Activated CD4-positive, alpha-beta T cell treated with anti-CD3 and anti-CD28 coated beads, Interleukin-2, amount 10 ng/mL, durations not matched to agents 7 days and 5 days (primary cell): ENCODE results near the gene WFDC5. TPM values are rescaled to one million over a fixed set of nuclear protein-coding genes. Genes with fewer than 3 reads are reported as not detected.
A peak's percentile ranks its signal among the peaks of the same experiment; 100 is the strongest.

Source experiments
- CTCF ChIA-PET: fragments of 350-600 bp; sonication (Branson Sonifier 250); formaldehyde crosslinking; loops from one replicate; lab custom pipeline; 2021; ENCODE audit warnings: antibody characterized with exemption; lab: Charles Lee
- POLR2A ChIA-PET: fragments of 350-600 bp; sonication (Branson Sonifier 250); formaldehyde crosslinking; loops from one replicate; lab custom pipeline; 2021; ENCODE audit warnings: antibody characterized with exemption; lab: Charles Lee
- DNase-seq: peaks from one replicate; pipeline ENCODE4 v3.0.0-alpha.2; 2020
- H3K27ac Mint-ChIP-seq: one replicate; pipeline ENCODE4 v1.8.0; 2021; ENCODE audit warnings: mild to moderate bottlenecking, moderate library complexity, mixed read lengths
- H3K27me3 Mint-ChIP-seq: one replicate; pipeline ENCODE4 v1.8.0; 2021; ENCODE audit warnings: mixed read lengths
- H3K36me3 Mint-ChIP-seq: one replicate; pipeline ENCODE4 v1.8.0; 2021; ENCODE audit warnings: low read depth, mixed read lengths
- H3K4me1 Mint-ChIP-seq: one replicate; pipeline ENCODE4 v1.8.0; 2021; ENCODE audit warnings: mixed read lengths
- H3K4me3 Mint-ChIP-seq: one replicate; pipeline ENCODE4 v1.8.0; 2021; ENCODE audit warnings: mild to moderate bottlenecking, moderate library complexity, mixed read lengths
- H3K9me3 Mint-ChIP-seq: one replicate; pipeline ENCODE4 v1.8.0; 2021; ENCODE audit warnings: mixed read lengths
- total RNA-seq, 2 experiments: library from RNA; stranded (reverse); gene quantifications; one replicate each; pipeline ENCODE4 v1.2.3, GENCODE V29; 2021

The WFDC5 gene
- total RNA-seq, 2 experiments from 2014 or later, result not detected

GRCh38 chr20:45111799-45112471, 3.0 kb downstream of the WFDC5 start:
- POLR2A ChIA-PET, result no interaction called here
- H3K36me3 Mint-ChIP-seq, result no peaks in the 10 kb centered on the region
- H3K27me3 Mint-ChIP-seq, result peaks cover 10% of the 10 kb centered on the region
- DNase-seq, result peak; percentile 24
- H3K4me3 Mint-ChIP-seq, result no peak overlapping the region
- H3K27ac Mint-ChIP-seq, result no peak overlapping the region
- no peaks in the 10 kb centered on the region for H3K9me3 Mint-ChIP-seq
- H3K4me1 Mint-ChIP-seq, result peaks cover 6% of the 10 kb centered on the region
- CTCF ChIA-PET, result interaction anchor here (0.7 to 1.8 kb wide), 5 partner anchors 11 to 179 kb away, joined by 3 to 4 read pairs (median 3); partner anchors contain the start of gene KCNS1

DNA sequence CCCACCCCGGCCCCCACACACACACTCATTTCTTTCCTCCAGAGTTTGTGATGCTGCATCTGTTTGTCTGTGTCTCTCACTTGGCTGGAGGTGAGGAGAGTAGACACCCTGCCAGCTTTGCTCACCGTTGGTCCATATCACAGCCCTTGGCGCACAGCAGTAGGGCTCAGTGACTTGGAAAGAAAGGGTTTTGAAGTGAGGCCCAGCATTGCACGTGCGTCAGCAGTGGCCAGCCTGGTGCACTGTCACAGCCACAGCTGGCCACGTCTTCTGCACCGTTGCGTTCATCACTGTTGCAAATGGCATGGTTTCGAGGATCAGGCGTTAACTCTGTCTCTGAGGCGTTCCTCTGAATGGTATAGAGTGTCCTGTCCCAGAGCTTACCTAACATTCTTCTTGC, 3.7 kb downstream of the WFDC5 start:
- Mint-ChIP-seq H3K27ac (no peak overlapping the region), H3K9me3 (no peaks in the 10 kb centered on the region), H3K4me1 (peaks cover 6% of the 10 kb centered on the region), H3K27me3 (peaks cover 11% of the 10 kb centered on the region), H3K36me3 (no peaks in the 10 kb centered on the region), H3K4me3 (no peak overlapping the region)
- CTCF ChIA-PET, result interaction anchor here (0.7 to 1.8 kb wide), 3 partner anchors 10 to 67 kb away, joined by 3 to 4 read pairs (median 4); partner anchors contain the start of gene KCNS1
- POLR2A ChIA-PET, result no interaction called here
- no peak for DNase-seq

- Mint-ChIP-seq H3K4me3 (no peak overlapping the region), H3K36me3 (no peaks in the 10 kb centered on the region), H3K4me1 (peaks cover 6% of the 10 kb centered on the region), H3K9me3 (no peaks in the 10 kb centered on the region), H3K27ac (no peak overlapping the region), H3K27me3 (peaks cover 12% of the 10 kb centered on the region)
- ChIA-PET POLR2A (no interaction called here), CTCF (interaction anchor here (1.0 to 1.1 kb wide), 2 partner anchors 23 to 184 kb away, joined by 3 to 4 read pairs; no protein-coding TSS in a partner anchor)
- DNase-seq, result no peak
Measured at GRCh38 chr20:45110301-45110700, 4.7 kb downstream of the WFDC5 start.

GRCh38 chr20:45109634-45110033, 5.3 kb downstream of the WFDC5 start:
- Mint-ChIP-seq H3K4me3 (no peak overlapping the region), H3K9me3 (no peaks in the 10 kb centered on the region), H3K27ac (no peak overlapping the region), H3K36me3 (no peaks in the 10 kb centered on the region), H3K4me1 (peaks cover 2% of the 10 kb centered on the region), H3K27me3 (peaks cover 14% of the 10 kb centered on the region)
- ChIA-PET CTCF (interaction anchor here (0.6 to 1.6 kb wide), 4 partner anchors 24 to 330 kb away, joined by 3 to 5 read pairs (median 4); no protein-coding TSS in a partner anchor), POLR2A (interaction anchor here (0.5 kb wide), 1 partner anchor 98 kb away, joined by 3 read pairs; no protein-coding TSS in a partner anchor)
- DNase-seq, result no peak

DNA sequence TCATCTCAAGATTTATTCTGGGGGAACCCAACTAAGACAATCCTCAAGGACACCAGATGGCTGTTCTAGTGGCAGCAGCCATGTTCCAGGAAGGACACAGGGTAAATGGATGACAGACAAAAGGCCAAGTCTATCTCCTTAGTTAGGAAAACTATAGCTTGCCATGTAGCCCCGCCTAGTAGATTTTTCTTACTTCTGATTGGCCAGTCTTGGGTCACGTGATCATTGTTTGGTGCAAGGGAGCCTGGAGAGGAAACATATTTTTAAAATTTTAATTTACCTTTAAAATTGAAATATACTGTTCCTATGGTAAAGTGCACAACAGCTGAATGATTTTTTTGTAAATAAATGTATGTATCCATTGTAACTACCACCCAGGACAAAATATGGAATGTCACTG, 9.7 kb downstream of the WFDC5 start:
- Mint-ChIP-seq H3K9me3 (no peaks in the 10 kb centered on the region), H3K27me3 (peaks cover 26% of the 10 kb centered on the region), H3K27ac (no peak overlapping the region), H3K4me3 (no peak overlapping the region), H3K36me3 (no peaks in the 10 kb centered on the region), H3K4me1 (peaks cover 4% of the 10 kb centered on the region)
- POLR2A ChIA-PET, result no interaction called here
- CTCF ChIA-PET, result interaction anchor here (0.5 to 1.9 kb wide), 4 partner anchors 9 to 918 kb away, joined by 3 to 5 read pairs (median 3); no protein-coding TSS in a partner anchor
- DNase-seq, result no peak

DNA sequence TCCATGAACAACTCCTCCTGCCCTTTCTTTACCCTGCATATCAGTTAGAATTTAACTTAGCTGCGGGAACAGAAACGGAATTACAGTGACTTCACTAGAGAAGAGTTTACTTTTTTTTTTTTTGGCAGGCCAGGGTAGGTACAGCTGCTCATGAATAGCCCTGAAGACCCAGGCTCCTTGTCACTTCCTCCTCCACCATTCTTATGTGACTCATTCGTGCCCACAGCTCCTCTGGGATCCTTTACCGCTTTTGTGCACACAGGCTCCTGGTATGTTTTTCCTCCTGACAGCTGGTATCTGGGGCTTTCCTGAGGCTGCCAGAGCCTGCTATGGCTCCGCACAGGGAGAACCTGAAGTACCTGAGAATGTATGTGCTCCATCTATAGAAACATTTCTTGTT, 10.2 kb downstream of the WFDC5 start:
- Mint-ChIP-seq H3K4me1 (peaks cover 4% of the 10 kb centered on the region), H3K4me3 (no peak overlapping the region), H3K27me3 (peaks cover 32% of the 10 kb centered on the region), H3K9me3 (no peaks in the 10 kb centered on the region), H3K27ac (no peak overlapping the region), H3K36me3 (no peaks in the 10 kb centered on the region)
- CTCF ChIA-PET, result interaction anchor here (1.0 to 1.9 kb wide), 4 partner anchors 8 to 189 kb away, joined by 3 to 5 read pairs (median 3); no protein-coding TSS in a partner anchor
- POLR2A ChIA-PET, result no interaction called here
- no peak for DNase-seq

DNA sequence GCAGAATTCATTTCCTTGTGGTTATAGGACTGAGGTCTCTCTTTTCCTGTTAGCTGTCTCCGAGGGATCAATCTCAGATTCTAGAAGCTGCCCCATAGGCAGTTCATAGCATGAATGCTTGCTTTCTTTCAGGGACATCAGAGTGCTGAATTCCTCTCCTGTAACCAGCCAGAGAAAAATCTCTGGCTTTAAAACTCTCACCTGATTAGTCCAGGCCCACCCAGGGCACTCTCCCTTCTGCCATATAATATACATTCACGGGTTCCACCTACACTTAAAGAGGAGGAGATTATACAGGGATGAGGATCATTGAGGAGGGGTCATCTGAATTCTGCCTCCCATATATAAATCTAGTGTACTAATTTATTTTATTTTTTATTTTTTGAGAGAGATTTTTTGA, 11.9 kb downstream of the WFDC5 start:
- ChIA-PET POLR2A (no interaction called here), CTCF (interaction anchor here (0.6 to 1.0 kb wide), 3 partner anchors 18 to 60 kb away, joined by 3 to 4 read pairs (median 3); no protein-coding TSS in a partner anchor)
- no peaks in the 10 kb centered on the region for H3K36me3 Mint-ChIP-seq
- H3K4me1 Mint-ChIP-seq, result peaks cover 9% of the 10 kb centered on the region
- DNase-seq, result no peak
- no peak overlapping the region for H3K27ac Mint-ChIP-seq
- H3K4me3 Mint-ChIP-seq, result no peak overlapping the region
- peaks cover 44% of the 10 kb centered on the region for H3K27me3 Mint-ChIP-seq
- H3K9me3 Mint-ChIP-seq, result no peaks in the 10 kb centered on the region

- H3K27me3 Mint-ChIP-seq, result peaks cover 49% of the 10 kb centered on the region
- ChIA-PET CTCF (interaction anchor here (1.2 kb wide), 1 partner anchor 11 kb away, joined by 4 read pairs; no protein-coding TSS in a partner anchor), POLR2A (no interaction called here)
- no peaks in the 10 kb centered on the region for H3K9me3 Mint-ChIP-seq
- H3K4me3 Mint-ChIP-seq, result no peak overlapping the region
- H3K36me3 Mint-ChIP-seq, result no peaks in the 10 kb centered on the region
- DNase-seq, result no peak
- peaks cover 14% of the 10 kb centered on the region for H3K4me1 Mint-ChIP-seq
- H3K27ac Mint-ChIP-seq, result no peak overlapping the region
Measured at GRCh38 chr20:45101333-45101850, 13.6 kb downstream of the WFDC5 start.

DNA sequence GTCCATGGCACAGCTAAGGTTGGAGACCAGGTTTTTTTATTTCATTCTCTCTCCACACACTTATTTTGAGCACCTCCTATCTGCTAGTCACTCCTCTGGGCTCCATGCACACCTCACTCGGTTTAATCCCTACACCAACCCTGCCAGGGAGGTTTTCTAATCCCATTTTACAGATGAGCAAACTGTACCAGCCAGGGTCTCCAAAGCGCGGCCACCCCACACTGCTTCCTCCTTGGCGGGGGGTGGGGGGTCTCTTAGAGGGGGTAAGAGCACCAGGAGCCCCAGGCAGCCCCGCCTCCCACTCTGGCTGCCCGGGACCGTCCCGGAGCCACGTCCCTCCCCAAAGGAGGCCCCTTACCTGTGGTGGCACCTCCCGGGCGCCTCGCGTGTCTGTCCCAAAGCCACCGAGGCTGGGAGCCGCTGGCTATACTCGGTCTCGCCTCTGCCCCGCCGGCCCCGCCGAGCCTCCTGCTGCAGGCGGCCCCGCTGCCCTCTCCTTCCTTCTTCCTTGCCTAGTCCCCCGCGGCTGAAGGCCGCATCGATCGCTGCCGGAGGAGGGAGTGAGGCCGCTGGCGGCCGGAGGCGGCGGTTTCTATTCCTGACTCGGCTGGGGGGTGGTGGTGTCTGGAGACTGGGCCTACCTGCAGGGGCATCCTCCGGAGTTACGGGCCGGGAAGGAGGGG, 14.3 kb downstream of the WFDC5 start, which contains the start of gene KCNS1:
Gene KCNS1 (minus strand): TSS at position 565 of the 683 bp plus-strand sequence. CDS start 1,891 bp downstream, outside the sequence.
- ChIA-PET CTCF (interaction anchor here (1.2 kb wide), 2 partner anchors 11 to 57 kb away, joined by 3 to 4 read pairs; no protein-coding TSS in a partner anchor), POLR2A (no interaction called here)
- peaks cover 49% of the 10 kb centered on the region for H3K27me3 Mint-ChIP-seq
- H3K4me3 Mint-ChIP-seq, result no peak within 1 kb of the TSS
- H3K36me3 Mint-ChIP-seq, result no peaks in the 10 kb centered on the region
- no peak for DNase-seq
- H3K27ac Mint-ChIP-seq, result no peak within 1 kb of the TSS
- no peaks in the 10 kb centered on the region for H3K9me3 Mint-ChIP-seq
- H3K4me1 Mint-ChIP-seq, result peaks cover 14% of the 10 kb centered on the region

- peak; percentile 15 for DNase-seq
- CTCF ChIA-PET, result interaction anchor here (1.0 to 2.9 kb wide), 5 partner anchors 8 to 196 kb away, joined by 3 to 12 read pairs (median 5); no protein-coding TSS in a partner anchor
- Mint-ChIP-seq H3K4me3 (peak overlapping the region; percentile 24), H3K4me1 (peaks cover 14% of the 10 kb centered on the region), H3K27me3 (peaks cover 44% of the 10 kb centered on the region), H3K9me3 (no peaks in the 10 kb centered on the region), H3K36me3 (no peaks in the 10 kb centered on the region), H3K27ac (no peak overlapping the region)
- POLR2A ChIA-PET, result interaction anchor here (1.0 kb wide), 1 partner anchor 136 kb away, joined by 3 read pairs; no protein-coding TSS in a partner anchor
Measured at GRCh38 chr20:45098103-45098773, 16.7 kb downstream of the WFDC5 start.

DNA sequence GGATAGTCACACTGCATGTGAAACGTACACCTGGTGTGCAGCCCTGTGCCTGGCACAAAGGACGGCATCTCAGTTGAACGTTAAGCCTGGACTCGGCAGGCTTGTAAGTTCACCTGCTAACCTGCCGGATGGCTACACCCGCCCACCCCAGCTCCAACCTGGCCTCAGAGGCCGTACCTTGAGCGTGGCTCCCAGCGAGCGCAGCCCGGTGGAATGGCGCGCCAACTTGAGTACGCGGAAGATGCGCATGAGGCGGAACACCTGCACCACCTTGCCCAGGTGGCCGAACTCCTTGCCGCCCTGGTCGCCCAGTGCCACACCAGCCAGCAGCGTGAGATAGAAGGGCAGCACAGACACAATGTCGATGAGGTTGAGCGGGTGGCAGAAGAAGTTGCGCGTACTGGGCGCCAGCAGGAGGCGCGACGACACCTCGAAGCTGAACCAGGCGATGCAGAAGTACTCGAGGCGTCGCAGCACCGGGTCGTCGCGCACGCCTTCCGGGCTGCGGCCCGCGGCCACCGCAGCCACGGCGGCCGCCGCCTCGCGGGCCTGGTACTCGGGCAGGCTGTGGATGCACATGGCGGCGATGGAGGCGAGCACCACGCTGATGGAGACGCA, 17.4 kb downstream of the WFDC5 start:
- H3K36me3 Mint-ChIP-seq, result no peaks in the 10 kb centered on the region
- no peak overlapping the region for H3K27ac Mint-ChIP-seq
- no peaks in the 10 kb centered on the region for H3K9me3 Mint-ChIP-seq
- ChIA-PET CTCF (interaction anchor here (0.9 to 3.4 kb wide), 10 partner anchors 9 to 673 kb away, joined by 3 to 18 read pairs (median 4); no protein-coding TSS in a partner anchor), POLR2A (interaction anchor here (1.0 kb wide), 1 partner anchor 135 kb away, joined by 3 read pairs; no protein-coding TSS in a partner anchor)
- peak; percentile 55 for DNase-seq
- H3K4me1 Mint-ChIP-seq, result peaks cover 14% of the 10 kb centered on the region
- peaks cover 43% of the 10 kb centered on the region for H3K27me3 Mint-ChIP-seq
- peak overlapping the region; percentile 43 for H3K4me3 Mint-ChIP-seq
